ENCODE measurements around the gene INO80B. TPM values are rescaled to one million over a fixed set of nuclear protein-coding genes. Genes with fewer than 3 reads are reported as not detected.
"Not testable (repeated sequence)": the region's sequence is repeated elsewhere in the genome, so short reads cannot be mapped to it uniquely, and the experiment has no call there.

INO80B gene
- total RNA-seq, 1 donor from 2014 or later = 19.6 TPM

DNA sequence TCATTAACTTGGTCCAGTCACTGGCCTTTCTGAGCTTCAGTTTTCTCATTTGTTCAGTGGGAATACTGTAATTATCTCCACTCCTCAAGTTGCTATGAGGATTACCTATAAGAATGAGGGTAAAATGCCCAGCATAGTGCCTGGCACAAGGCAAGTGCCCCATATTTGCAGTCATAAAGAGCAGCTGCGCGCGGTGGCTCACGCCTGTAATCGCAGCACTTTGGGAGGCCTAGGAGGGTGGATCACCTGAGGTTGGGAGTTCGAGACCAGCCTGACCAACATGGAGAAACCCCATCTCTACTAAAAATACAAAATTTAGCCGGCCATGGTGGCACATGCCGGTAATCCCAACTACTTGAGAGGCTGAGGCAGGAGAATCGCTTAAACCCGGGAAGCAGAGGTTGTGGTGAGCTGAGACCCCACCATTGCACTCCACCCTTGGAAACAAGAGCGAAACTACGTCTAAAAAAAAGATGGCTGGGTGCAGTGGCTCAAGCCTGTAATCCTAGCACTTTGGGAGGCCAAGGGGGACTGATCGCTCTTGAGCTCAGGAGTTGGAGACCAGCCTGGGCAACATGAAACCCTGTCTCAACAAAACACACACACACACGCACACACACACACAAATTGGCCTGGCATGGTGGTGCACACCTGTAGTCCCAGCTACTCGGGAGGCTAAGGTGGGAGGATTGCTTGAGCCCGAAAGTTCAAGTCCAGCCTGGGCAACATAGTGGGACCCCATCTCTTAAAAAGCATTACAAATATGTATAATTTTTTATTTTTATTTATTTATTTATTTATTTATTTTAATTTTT lies 12.2 kb upstream of the INO80B start:
- DNase-seq; ATAC-seq (ENCODE audit: poor library complexity); intact Hi-C loops (cut with DNase I): not testable (repeated sequence)

DNA sequence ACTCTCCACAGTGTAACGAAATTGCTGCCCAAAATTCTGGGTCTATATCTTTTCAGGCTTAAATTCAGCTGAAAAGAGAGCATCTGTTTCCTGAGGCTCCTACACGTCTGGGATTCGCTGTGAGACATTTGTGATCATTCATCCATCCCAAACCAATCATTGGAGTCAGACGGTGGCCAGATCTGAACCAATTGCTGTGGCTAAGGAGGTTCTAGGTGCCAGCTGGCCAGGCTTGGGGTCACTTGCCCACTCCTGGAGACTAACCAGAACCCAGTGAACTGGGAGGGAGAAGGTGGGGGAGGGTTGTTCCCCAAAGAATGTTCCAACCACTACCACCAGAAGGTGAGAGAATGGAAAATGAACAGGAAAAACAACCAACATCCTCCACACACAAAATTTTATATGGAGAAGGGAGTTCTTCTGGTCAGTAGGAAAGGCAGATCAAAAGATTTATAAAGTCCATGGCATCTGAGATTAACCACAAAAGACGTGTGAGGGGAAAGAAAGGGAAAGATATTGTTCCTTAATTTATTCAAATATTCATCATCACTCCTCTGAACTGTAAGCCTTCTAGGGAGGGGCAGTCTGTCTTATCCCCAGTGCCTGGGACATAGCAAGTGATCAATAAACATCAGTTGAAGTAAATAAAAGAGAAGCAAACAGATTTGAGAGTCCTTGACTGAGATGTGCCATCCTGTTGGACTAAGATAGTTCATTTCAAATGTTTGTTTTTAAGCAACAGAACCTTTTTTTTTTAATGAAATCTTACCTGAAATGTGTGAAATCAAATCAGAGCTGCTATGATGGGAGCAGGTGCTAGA lies 10.2 kb upstream of the INO80B start:
- DNase-seq (no peak), ATAC-seq (ENCODE audit: poor library complexity) (no peak)
- intact Hi-C loops (cut with DNase I) = no loop called here

DNA sequence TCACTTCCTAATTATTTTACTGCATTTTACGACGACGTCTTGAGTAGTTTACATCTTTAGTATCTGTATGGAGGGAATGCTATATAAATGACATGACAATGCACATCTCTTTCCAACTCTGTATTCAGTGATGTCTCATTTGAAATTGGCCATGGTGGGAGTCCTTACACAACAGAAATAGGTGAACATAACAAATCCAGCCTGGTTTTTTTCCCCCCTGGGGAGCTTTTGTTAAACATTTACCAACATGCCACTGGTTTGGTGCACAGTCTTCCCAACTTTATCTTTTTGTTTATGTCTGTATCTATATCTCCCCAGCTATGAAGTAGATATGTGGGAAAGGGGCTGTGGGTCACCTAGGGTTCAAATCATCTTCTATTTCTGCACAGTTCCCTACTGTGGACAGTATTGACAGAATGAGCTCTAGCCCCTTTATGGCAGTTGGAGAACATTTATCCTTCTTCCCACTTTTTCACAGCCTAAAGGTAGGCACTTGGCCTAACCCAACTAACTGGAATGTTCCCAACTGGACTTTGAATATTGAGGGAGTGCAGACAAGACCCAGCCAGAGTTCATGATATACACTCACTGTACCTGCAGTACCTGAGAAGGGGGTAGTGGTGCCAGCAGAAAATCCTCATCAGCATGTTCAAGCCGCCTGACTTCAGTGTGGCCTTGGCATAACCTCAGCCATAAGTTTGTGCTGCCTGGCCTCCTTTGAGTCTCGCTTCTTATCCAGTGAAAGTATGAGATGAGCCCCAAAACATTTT lies 7.5 kb upstream of the INO80B start:
- no peak for ATAC-seq (ENCODE audit: poor library complexity)

DNA sequence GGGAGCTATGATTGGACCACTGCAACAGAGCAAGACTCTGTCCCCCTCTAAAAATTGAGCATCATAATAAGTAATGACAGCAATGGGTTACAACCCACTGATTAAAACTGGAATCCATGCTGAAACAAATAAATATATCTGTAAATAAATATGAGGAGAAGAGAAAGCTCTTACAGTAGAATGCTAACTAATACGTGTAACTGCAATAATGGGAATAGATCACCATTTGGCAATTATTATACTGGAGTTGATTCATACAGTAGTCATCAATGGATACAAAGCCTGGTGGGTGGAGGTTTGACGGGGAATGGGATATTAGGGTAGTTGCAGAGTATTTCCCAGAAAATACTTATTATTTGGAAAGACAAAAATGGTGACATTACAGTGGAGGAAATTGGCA lies 6.1 kb upstream of the INO80B start:
- ATAC-seq (ENCODE audit: poor library complexity) = no peak
- intact Hi-C loops (cut with DNase I) = no loop called here
- DNase-seq = no peak

More for the DNA sequence above, 7.5 kb upstream of the INO80B start:
- intact Hi-C loops (cut with DNase I) = no loop called here
- DNase-seq = no peak

DNA sequence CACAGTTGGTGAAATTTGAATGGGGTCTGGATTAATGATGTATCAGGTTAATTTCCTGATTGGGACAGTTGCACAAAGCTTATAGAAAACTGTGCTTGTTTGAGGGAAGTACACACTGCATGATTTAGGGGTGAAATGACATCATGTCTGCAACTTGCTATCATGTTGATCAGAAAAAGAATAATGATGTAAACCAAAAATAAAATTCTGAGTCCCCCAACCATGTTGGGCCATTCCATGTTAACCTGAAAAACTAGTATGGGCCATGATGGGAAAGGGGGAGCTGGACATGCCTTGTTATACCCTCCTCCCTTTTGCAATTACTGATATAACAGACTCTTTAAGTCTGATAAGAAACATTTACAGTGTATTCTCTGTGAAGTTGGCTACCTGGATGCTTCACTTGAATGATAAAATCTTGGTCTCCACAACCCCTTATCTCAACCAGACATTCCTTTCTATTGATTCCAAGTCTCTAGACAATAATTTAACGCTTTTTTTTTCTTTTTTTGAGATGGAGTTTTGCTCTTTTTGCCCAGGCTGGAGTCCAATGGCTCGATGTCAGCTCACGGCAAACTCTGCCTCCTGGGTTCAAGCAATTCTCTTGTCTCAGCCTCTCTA lies 4.2 kb upstream of the INO80B start:
- intact Hi-C loops (cut with DNase I) = no loop called here
- ATAC-seq (ENCODE audit: poor library complexity) (no peak), DNase-seq (no peak)

DNA sequence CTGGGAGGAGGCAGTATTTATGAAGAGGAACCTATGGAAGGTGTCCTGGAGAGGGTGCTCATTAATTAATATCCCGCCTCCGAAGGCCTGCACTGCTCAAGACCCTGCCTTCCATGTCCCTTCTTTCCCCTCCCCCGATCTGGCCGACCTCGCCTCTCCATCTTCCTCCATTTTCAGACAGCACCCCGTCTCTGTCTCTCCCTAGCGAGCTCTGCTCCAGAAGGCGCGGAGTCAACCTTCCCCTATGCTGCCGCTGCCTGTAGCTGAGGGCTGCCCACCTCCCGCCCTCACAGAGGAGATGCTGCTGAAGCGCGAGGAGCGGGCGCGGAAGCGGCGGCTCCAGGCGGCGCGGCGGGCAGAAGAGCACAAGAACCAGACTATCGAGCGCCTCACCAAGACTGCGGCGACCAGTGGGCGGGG lies 2.3 kb downstream of the INO80B start:
- ATAC-seq (ENCODE audit: poor library complexity) = no peak
- no peak for DNase-seq
- intact Hi-C loops (cut with DNase I) = no loop called here

- ATAC-seq (ENCODE audit: poor library complexity) (peak; percentile 38), DNase-seq (peak; percentile 80)
- intact Hi-C loops (cut with DNase I) = no loop called here
Measured at GRCh38 chr2:74457549-74458131, 2.8 kb downstream of the INO80B start.

GRCh38 chr2:74458132-74458937 lies 3.4 kb downstream of the INO80B start, which contains the start of gene WBP1:
WBP1 (plus strand) TSS chr2:74458438; CDS start chr2:74458603, 165 bp downstream.
- ATAC-seq (ENCODE audit: poor library complexity) = peak; percentile 89
- intact Hi-C loops (cut with DNase I) = no loop called here
- DNase-seq = peak; percentile 100

DNA sequence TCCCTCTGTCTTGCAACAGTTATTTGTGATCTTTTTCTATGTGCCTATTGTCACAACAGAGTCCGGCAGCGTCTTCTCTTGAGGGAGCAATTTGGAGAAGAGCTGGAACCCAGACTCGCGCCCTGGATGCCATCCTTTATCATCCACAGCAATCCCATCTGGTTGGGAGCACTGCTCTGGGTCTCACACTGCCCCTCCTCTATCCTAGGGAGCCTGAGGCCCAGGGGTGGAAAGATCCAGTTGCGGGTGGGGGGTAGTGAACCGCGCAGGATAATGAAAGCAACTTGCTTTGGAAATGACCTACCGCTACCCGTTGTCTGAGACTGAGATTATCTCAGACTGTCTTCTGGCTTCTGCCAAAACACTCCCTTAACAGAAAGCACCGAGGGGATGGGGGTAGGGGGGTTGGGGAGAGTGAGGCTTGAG lies 4.1 kb downstream of the INO80B start:
- intact Hi-C loops (cut with DNase I) = no loop called here
- no peak for ATAC-seq (ENCODE audit: poor library complexity)
- DNase-seq = no peak

GRCh38 chr2:74459503-74460118 lies 4.7 kb downstream of the INO80B start:
- intact Hi-C loops (cut with DNase I); DNase-seq; ATAC-seq (ENCODE audit: poor library complexity): not testable (repeated sequence)

- DNase-seq; ATAC-seq (ENCODE audit: poor library complexity); intact Hi-C loops (cut with DNase I): not testable (repeated sequence)
Measured at GRCh38 chr2:74460187-74460586, 5.3 kb downstream of the INO80B start.

- DNase-seq = no peak
- intact Hi-C loops (cut with DNase I) = no loop called here
Measured at GRCh38 chr2:74461187-74462053, 6.5 kb downstream of the INO80B start.

GRCh38 chr2:74462054-74462785 lies 7.3 kb downstream of the INO80B start:
- DNase-seq = no peak
- intact Hi-C loops (cut with DNase I) = no loop called here
- no peak for ATAC-seq (ENCODE audit: poor library complexity)

More at GRCh38 chr2:74461187-74462053, 6.5 kb downstream of the INO80B start:
- no peak for ATAC-seq (ENCODE audit: poor library complexity)

- ATAC-seq (ENCODE audit: poor library complexity) = no peak
- no peak for DNase-seq
- intact Hi-C loops (cut with DNase I) = no loop called here
Measured at GRCh38 chr2:74462786-74463105, 7.9 kb downstream of the INO80B start.

- DNase-seq (no peak), ATAC-seq (ENCODE audit: poor library complexity) (peak; percentile 1)
- intact Hi-C loops (cut with DNase I) = no loop called here
Measured at GRCh38 chr2:74464406-74464805, 9.5 kb downstream of the INO80B start.

All from Right ventricle myocardium superior (tissue), 1 donor.